HPDE6-E6E7 (cell line): Measurements from ENCODE around the gene MXD4.
"Not testable (repeated sequence)": the region's sequence is repeated elsewhere in the genome, so short reads cannot be mapped to it uniquely, and the experiment has no call there.

Source experiments
- DNase-seq: peaks from one replicate; pipeline ENCODE4 v3.0.0; 2011; ENCODE audit warnings: missing footprints; ENCODE audit errors: extremely low spot score

MXD4 gene

DNA sequence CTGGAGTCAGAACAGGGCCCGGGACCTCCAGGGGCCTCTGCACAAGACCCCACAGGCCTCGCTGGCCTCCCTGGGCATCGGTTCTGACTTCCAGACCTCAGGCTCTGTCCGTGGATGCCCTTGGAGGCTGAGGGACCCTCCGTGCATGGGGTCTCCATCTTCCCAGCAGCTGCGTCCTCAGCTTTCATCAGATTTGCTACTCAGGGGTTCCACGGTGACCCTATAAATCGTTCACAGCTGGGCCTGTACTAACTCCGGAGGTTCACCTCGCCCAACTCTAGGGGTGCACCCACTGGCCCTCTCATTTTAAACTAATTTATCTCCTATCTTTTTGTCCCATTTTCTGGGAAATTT lies 13.1 kb upstream of the MXD4 start:
- DNase-seq = not testable (repeated sequence)

DNA sequence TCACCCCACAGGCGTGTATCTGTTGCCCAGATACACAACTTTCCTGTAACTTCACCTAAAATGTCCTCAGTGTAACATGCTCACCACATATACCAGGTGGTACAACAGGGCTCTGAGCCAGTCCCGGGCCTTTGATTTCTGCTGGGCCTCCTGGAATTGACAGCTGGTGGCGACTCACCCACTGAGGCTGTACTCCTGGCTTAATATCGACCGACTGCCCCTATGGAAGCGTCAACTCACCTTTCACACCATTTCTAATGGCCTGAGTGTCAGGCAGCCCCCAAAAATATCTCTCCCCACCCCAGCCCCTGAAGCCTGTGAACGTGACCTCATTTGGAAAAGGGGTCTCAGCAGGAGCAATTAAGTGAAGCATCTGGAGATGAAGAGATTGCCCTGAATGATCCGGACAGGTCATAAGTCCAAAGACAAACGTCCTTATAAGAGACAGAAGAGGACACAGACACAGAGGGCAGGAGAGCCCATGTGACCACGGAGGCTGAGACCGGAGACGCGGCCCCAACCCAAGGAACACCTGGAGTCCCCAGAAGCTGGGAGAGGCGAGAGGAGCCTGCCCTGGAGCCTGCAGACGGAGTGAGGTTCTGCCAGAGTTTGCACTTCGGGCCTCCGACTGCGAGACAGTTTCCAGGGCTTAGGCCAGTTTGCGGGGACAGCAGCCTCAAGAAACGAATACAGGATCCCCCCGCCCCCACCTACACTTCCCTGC lies 12.6 kb upstream of the MXD4 start:
- DNase-seq = no peak

DNA sequence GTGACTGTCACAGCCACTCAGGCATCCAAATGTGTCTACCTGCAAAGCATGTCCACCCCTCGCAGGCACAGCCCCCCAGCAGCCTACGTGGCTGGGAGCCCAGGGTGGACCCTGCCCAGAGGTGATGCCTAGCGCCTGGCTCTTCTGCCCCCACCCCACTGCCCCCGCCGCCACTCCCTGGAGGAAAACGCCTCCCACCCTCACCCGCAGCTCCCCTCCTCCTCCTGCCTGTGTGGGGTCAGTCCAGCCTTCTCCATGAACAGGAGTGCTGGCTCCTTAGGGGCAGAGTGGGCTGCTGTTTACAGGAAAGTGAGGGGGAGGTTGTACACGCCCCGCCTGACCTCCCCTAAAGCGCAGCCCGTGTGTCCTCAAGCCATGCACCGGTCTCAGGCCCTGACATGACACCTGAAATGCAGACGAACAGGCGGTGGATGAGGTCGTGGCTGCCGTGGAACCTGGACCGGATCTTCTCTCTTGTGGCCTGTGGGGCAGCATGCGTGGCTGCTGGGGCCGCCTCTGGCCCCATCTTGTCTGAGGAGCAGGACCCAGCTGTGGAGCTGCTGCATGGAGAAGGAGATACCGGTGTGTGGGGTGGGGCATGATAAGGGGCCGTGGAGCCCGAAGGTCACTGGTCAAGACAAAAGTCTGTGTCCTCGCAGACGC lies 11.9 kb upstream of the MXD4 start:
- no peak for DNase-seq

DNA sequence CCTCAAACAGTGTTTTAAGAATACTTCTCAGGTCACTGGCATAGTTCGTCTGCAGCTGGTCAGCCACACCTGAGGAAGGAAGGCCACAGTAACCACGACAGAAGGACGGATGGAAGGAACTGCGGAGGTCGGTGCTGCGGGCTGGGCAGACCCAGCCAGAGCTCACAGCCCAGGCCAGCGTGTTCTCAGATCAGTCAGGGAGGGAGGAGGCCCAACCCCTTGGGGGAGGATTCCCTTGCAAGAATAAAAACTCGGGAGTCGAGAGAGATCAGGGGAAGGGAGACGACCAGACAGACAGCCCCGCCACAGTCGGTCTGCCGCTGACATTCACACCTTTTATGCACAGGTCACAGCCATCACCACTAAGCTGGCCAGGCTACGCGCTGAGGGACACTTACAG lies 11.3 kb upstream of the MXD4 start:
- no peak for DNase-seq

DNA sequence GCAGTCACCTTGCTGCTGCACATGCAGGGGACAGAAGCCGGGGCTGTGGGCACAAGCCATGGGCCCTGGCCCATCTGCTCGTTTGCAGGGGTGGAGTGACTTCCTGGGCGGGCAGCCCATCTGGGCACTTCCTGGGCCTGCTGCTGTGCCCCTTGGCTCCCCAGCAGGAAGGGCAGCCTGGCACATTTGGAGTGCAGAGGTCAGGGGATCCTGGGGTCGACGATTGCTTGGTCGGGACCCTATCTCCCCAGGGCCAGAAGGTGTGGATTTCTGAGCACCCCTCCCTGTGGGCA lies 10.9 kb upstream of the MXD4 start:
- no peak for DNase-seq

DNA sequence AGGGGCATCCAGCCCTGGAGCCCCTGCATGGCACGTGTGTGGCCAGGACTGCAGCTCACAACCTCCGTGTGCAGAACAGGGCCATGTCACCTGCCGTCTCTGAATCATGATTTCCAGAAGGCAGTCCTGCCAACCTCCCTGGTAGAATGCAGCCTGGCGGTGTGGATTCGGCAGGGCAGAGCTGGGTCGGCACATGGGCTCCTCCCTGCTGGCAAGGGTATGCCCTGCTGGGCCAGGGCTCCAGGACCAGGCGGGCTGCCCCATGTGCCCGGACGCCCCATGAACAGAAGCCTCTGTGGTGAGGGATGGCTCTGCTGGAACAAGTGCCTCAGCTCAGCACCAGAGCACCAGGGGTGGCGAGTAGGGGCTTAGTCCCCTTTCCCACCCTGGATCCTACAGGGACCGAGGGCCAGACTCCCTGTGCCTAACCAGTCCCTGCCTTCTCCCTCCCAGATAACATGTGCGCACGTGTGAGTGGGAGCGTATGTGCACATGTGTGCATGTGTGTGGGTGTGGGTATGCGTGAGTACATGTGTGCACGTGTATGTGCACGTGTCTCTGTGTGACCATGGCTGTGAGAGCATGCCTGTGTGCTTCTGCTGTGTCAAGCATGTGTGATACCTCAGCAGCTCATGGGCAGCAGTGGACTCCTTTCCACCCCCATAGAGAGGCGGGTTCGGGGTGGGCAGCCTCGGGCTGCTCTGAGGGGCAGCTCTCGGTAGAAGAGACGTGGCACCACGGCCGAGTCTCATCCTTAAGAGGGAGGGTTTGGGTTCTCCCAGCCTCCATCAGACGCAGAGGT lies 10.3 kb upstream of the MXD4 start:
- no peak for DNase-seq

DNA sequence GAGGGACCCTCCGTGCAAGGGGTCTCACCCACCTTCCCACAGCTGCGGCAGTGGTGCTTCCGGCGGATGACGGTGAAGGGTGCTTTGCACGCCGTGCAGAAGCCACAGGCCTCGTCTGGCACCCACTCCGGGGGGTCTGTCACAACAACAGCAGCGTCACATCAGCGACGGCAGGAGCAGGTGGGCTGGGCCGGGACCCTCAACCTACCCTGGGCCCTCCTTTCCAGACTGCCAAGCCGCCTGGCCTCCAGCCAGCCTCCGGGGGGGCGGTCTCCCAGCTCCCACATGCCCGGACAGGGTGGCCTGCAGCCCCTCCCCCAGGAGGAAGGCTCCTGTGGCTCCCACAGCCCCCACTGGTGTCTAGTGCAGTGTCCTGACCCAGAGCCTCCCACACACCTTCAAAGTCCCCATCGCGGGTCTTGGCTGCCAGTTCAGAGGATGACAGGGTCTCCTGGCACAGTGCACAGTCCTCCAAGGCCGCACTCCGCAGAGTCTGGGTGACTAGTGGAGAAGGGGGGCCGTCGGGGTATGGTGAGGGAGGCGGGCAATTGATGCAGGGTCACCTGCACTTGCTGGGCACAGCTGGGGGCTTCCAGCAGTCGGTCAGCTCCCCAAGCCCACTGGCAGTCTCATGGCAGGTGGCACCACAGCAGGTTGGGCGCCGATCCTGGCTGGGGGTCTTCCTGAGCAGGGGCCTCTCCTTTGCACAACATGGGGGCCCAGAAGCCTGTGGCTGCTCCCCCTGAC lies 9.5 kb upstream of the MXD4 start:
- DNase-seq = no peak

DNA sequence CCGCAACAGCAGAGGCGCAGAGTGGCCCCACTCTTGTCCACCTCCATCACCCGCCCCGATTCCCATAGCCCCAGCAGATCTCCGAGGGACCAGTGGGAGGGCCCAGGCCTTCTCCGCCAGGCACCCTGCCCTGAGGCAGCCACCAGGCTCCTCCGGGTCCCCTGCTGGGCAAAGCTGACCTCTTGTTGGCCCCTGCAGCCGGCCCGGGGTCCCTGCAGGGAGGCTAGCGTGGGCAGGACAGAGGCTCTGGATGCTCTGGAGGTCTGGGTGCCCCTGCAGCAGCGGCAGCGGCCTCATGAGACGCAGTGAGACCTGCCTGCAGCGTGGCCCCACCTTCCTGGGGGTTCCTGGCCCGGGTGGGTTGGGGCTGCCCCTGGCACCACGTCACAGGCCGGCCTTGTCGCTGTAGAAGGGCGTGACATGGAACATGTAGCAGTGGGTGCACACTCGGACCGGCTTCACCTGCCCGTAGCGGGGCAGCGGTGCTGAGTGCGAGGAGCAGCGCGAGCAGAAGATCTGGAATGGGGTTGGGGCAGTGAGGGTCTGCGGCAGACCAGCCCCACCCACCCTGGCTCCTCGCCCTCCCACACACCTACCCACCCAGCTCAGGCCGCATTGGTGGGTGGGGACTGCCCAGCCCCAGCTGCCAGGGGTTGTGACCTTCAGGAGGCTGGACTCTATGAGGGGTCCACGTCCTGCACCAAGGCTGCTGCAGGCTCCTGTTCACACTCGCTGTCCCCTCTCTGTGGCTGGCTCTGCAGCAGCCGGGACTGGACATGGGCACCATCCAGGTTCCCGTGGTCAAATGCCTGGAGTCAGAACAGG lies 8.6 kb upstream of the MXD4 start:
- DNase-seq = no peak

DNA sequence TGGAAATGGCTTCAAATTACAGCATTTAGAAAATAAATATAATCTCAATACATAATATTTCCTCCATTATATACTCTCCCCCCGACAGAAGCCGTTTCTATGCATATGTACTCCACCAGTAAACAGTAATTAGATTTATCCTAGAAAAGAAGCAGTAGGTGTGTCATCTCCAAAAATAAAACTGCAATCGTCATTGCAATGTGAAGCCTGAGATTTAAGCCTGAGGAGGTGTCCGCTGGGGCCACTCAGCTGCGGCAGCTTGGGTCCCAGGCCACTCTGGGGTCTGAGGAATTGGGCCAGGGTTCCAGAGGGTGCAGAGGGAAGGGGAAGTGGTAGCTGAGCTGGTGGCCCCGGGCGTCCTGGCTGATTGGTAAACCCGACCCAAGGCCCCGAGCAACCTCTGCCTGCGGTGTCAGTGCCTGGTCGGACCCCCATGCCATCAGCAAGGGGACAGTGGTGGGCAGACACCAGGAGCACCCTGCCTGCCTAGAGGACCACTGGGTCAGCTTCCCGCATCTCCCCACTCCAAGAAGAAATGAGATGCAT lies 7.8 kb upstream of the MXD4 start:
- DNase-seq = no peak

DNA sequence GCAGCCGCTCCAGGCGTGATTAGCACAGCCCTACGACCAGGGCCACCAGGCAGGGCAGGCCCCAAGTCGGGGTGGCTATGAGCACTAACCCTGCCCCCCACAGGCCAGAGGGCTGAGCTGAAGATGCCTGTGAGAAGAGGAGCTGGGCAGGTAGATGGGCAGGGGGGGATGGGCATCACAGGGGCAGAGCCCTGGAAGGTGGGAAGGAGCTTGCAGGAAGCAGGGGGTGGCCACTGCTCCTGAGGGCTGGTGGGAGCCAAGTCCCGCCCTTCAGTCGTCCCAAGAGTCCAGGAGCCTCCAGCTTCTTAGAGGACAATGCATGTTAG lies 7.3 kb upstream of the MXD4 start:
- no peak for DNase-seq

DNA sequence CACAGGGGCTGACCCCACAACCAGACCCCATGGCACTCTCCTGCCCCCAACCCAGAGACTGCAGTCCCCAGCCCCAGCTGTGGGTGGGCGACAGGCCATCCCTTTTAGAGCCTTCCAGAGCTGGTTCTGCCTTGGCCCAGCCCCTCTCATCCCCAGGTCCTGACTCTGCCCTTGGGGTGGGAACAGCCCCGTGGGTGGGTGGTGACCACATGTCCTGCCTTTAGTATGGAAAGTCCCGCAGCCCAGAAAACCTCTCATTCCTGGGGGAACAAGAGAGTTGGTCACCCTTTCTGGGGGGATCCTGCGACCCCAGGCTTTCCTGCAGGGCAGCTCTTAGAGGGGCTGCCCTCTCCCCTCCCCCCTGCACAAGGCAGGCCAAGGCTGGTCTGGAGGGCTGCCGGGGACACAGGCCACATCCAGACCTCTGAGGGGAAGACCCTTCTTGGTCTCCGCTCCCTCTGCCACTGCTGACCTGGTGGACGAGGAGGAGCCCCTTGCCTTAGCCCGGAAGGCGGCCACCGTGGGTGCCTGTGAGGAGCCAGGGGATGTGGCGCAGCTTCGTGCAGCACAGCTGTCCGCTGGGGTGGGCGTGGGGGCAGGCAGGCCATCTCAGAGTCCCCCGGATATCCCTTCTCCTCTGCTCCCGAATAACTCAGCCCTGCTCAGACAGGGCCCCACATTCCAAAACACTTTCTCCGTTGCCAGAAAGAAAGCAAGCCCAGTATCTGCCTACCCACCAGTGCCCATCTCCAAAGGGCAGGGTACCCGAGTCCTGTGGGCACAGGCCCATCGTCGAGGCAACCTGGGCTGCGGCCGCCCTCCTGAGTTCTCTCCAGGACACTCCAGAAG lies 6.7 kb upstream of the MXD4 start:
- DNase-seq = no peak

DNA sequence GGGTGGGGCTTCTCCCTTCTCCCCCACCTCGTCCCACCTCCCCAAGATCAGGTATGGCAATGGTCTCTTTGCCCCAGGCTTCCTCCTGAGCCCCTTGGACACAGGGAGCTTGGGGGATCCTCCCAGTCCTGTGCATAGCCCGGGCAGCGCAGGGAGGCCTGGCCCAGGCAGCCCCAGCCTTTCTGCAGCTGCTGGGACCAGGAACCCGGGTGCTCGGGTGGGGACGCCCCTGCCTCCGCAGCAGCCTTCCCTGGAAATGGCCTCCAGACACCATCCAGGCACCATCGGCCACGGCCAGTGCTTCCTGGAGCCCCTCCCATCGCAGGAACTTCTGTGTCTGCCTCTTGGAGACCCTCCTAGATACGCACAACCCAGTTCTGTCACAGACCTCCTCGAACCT lies 5.9 kb upstream of the MXD4 start:
- no peak for DNase-seq

DNA sequence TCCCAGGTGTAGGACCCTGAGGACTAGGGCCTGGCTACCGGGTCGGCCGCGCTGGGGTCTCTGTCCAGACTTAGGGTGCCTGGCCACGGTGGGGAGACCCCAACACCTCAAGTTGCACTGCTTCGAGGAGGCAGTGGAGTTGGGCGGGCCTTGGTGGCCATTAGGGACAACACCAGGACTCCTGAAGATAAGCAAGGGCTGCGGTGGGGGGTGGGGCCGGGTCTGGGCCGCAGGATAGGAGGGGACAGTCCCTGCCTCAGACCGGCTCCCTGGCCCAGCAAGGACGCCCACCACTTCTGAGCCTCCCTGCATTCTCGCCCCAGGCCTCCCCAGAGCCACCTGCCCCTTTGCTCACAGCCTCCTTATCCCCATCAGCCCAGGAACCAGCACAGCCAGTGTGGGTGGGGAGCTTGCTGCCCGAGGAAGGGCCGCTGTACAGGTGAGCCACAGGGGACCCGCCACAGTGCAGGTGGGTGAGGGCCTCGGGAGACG lies 5.5 kb upstream of the MXD4 start:
- no peak for DNase-seq

DNA sequence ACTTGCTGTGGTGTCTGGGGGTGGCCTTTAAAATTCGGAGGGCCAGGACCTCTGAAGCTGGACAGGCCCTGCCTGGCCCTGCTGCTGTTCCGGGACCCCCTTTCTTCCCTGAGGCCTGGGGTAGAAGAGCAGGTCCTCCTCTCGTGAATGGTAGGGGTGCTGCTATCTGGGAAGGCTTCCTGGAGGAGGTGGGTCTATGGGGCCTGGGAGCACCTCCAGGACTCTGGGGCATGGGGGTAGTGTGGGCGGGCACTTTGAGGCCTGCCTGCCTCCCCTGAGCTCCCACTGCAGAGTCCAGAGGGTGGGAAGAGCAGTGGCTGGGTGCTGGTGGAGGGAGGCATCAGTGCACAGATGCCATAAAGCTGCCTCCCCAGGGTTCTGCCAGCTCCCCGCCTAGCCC lies 4.9 kb upstream of the MXD4 start:
- no peak for DNase-seq

DNA sequence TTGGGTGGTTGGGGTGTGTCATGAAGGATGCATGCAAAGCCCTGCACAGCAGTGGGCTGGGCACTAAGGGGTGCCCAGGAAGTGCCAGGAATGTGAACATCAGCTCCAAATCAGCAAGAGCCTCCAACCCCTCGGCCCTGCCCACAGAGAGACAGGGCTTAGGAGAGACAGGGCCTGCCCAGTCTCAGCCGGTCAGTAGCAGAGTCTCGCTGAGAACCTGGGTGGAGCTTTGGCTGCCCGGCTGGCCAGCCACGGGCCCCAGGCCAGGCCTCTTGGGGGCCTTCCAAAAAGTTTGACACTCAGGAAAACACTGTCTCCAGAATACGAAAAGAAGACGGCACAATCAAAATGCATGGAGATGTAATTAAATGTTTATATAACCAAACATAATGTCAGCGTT lies 4.3 kb upstream of the MXD4 start:
- DNase-seq = no peak

DNA sequence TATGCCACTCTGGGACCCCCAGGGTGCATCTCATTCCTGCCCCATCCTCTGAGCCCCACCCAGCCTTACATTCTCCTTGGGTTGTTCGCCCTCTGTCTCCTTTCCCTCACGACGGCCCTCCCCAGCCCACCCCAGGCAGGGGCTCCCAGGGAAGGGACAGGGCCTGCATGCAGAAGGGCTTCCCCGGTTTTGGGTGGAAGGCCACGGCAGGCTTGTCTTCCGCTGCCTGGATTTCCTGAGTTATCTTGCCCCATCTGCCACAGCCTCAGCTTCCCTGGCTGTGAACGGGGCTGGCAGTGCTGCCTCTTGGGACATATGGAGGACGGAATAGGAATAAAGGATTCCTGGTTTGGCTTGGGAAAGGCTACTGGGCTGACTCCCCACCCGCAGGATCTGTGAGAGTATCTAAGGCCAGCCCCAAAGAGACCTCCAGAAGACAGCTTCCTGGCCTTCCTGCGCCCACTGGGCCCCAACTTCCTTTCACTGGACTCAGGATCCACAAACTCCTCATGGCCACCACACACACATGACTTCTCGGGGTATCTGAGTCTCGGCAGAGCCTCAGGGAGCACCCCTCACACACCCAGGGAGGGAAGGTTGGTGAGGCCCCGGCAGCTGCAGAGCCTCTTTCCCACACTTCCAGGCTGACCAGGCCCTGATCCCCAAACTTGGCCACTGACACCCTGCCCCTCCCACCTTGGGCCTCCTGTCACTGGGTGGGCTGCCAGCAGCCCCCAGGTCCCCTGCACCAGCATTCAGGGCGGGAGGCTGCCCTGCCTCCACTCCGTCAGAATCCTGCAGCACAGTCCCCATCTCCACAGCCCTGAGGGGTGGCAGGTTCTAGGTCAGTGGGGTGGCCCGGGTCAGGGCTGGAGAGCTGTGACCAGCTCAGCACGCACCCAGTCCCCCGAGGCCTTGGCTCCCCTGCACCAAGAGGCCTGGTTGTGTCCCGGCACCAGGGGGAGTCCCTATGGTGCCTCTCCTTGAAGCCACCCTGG lies 3.5 kb upstream of the MXD4 start:
- no peak for DNase-seq

DNA sequence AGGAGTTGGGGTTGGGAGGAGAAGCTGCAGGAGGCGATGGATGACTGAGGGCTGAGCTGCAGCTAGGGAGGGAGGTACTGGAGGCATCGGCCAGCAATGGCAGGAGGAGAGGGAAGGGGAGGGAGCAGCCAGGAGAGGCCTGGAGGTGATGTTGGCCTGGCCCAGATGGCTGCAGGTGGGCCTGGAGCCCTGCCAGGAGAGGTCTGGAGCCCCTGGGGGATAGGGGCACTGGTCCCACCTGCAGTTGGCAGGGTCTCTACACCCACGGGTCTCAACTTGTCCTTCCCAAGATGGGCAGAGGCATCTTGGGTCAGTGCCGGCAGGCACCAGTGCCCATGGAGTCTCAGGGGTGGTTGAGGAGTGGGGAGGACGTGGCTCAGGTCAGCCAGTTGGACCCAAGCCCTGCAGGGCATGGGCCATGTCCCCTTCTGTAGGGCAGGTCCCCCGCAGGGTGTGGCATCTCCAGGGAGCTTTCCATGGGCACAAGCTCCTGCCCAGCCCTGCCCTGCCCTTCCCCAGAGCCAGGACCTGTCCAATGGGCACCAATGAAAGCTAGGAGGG lies 2.7 kb upstream of the MXD4 start:
- no peak for DNase-seq

DNA sequence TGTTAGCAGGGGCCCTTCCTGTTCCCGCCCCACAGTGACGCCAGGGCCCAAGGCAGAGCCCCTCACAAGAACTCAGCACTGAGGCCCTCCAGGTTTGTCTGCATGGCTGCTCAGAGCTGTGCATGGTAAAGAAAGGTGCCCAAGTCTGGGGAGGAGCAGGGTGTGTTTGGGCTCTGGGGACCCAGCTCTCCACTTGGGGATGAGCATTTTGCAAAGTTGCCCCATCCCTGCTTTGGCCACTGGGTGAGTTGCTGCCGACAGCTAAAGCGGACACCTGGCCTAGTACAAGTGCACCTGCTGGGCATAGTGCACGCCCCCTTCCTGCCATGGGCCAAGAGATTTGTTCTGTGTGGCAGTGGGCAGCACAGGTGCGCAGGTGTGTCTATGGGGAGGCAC lies 2.0 kb upstream of the MXD4 start:
- no peak for DNase-seq

DNA sequence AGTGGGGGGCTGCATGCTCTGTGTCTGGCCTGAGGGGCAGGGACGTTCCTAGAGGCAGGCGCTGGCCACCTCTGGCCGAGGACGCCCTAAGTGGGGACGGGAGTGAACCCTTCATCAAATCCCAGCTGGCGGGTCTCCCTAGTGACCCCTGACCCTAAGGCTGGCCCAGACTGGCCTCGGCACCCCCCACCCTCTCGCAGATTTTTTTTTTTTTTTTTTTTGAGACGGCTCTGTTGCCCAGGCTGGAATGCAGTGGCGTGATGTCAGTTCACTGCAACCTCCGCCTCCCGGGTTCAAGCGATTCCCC lies 988 bp upstream of the MXD4 start:
- DNase-seq = no peak
